ENCODE measurements around the gene RFX7.
A peak's percentile ranks its signal among the peaks of the same experiment; 100 is the strongest.

The RFX7 gene

GRCh38 chr15:56244811-56245576 is 1.3 kb upstream of the RFX7 start:
- DNase-seq (ENCODE audit: low read depth in 1 of 2, low spot score in 1 of 2) = peak in 1 of 2 donors; percentile 24

- DNase-seq (ENCODE audit: low read depth in 1 of 2, low spot score in 1 of 2) = no peak
These were observed 545 bp upstream of the RFX7 start for GRCh38 chr15:56244038-56244810.

GRCh38 chr15:56242576-56243162 is 1.0 kb downstream of the RFX7 start:
- DNase-seq (ENCODE audit: low read depth in 1 of 2, low spot score in 1 of 2) = no peak

GRCh38 chr15:56241374-56242105 is 2.1 kb downstream of the RFX7 start:
- no peak for DNase-seq (ENCODE audit: low read depth in 1 of 2, low spot score in 1 of 2)

GRCh38 chr15:56240390-56240789 is 3.3 kb downstream of the RFX7 start:
- DNase-seq (ENCODE audit: low read depth in 1 of 2, low spot score in 1 of 2) = no peak

- no peak for DNase-seq (ENCODE audit: low read depth in 1 of 2, low spot score in 1 of 2)
These were observed 7.5 kb downstream of the RFX7 start for GRCh38 chr15:56236197-56236596.

- DNase-seq (ENCODE audit: low read depth in 1 of 2, low spot score in 1 of 2) = no peak
These were observed 8.9 kb downstream of the RFX7 start for GRCh38 chr15:56234804-56235203.

GRCh38 chr15:56233549-56233948 is 10.1 kb downstream of the RFX7 start:
- no peak for DNase-seq (ENCODE audit: low read depth in 1 of 2, low spot score in 1 of 2)

GRCh38 chr15:56232058-56232457 is 11.6 kb downstream of the RFX7 start:
- no peak for DNase-seq (ENCODE audit: low read depth in 1 of 2, low spot score in 1 of 2)

GRCh38 chr15:56228854-56229253 is 14.8 kb downstream of the RFX7 start:
- no peak for DNase-seq (ENCODE audit: low read depth in 1 of 2, low spot score in 1 of 2)

- DNase-seq (ENCODE audit: low read depth in 1 of 2, low spot score in 1 of 2) = no peak
These were observed 15.3 kb downstream of the RFX7 start for GRCh38 chr15:56228352-56228751.

GRCh38 chr15:56227780-56228179 is 15.9 kb downstream of the RFX7 start:
- no peak for DNase-seq (ENCODE audit: low read depth in 1 of 2, low spot score in 1 of 2)

GRCh38 chr15:56227306-56227705 is 16.4 kb downstream of the RFX7 start:
- no peak for DNase-seq (ENCODE audit: low read depth in 1 of 2, low spot score in 1 of 2)

- no peak for DNase-seq (ENCODE audit: low read depth in 1 of 2, low spot score in 1 of 2)
These were observed 18.2 kb downstream of the RFX7 start for GRCh38 chr15:56225520-56225919.

GRCh38 chr15:56222302-56222701 is 21.4 kb downstream of the RFX7 start:
- DNase-seq (ENCODE audit: low read depth in 1 of 2, low spot score in 1 of 2) = no peak

- DNase-seq (ENCODE audit: low read depth in 1 of 2, low spot score in 1 of 2) = no peak
These were observed 26.3 kb downstream of the RFX7 start for GRCh38 chr15:56217341-56217740.

- DNase-seq (ENCODE audit: low read depth in 1 of 2, low spot score in 1 of 2) = no peak
These were observed 27.9 kb downstream of the RFX7 start for GRCh38 chr15:56215769-56216168.

- DNase-seq (ENCODE audit: low read depth in 1 of 2, low spot score in 1 of 2) = no peak
These were observed 31.6 kb downstream of the RFX7 start for GRCh38 chr15:56211960-56212550.

- no peak for DNase-seq (ENCODE audit: low read depth in 1 of 2, low spot score in 1 of 2)
These were observed 32.6 kb downstream of the RFX7 start for GRCh38 chr15:56211064-56211463.

- DNase-seq (ENCODE audit: low read depth in 1 of 2, low spot score in 1 of 2) = no peak
These were observed 35.0 kb downstream of the RFX7 start for GRCh38 chr15:56208641-56209155.

- DNase-seq (ENCODE audit: low read depth in 1 of 2, low spot score in 1 of 2) = no peak
These were observed 35.5 kb downstream of the RFX7 start for GRCh38 chr15:56208185-56208584.
